OCI-LY7 (cell line): ENCODE results near the gene CD63.

Experiments used
- EZH2phosphoT487 ChIP-seq: fragments of 200-600 bp; sonication (generic); IDR thresholded peaks from 2 replicates; pipeline ENCODE4 v1.6.1; 2018; ENCODE audit warnings: low read depth, borderline replicate concordance, mild to moderate bottlenecking, mixed run types, antibody characterized with exemption, low read length, moderate library complexity, mixed read lengths
- TF ChIP-seq, protein P1 (sequence below): fragments of 200-600 bp; sonication (generic); conservative IDR thresholded peaks from 2 replicates; pipeline ENCODE4 v1.5.1; 2014; ENCODE audit warnings: mild to moderate bottlenecking, antibody characterized with exemption, low read length, moderate library complexity, mixed read lengths

DNA sequence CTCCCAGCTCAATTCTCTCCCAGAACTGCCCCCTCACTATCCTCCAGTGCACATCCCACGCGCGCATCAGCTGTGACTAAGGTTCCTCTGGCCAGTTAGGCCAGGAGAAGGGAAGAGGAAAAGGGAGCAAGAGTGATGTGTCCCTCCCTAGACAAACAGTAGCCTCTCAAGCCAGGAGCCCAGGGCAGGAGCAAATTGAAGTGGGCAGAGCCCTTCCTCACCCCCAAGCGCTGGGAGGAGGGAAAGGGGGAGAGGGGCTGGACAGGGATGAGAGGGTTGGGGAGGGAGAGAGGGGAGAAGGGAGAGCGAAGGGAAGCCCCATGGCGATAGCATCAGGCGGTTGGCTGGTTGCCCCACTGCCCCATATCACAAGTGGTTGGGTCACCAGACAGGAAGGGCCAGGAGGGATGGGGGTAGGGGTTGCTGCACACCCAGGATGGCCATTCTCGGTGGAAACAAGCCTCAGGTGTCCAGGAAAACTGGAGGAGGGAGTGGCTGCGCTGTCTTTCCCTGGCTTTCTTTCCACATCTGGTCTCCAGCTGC is 1.1 kb downstream of the CD63 start:
- TF ChIP-seq, protein P1, sequence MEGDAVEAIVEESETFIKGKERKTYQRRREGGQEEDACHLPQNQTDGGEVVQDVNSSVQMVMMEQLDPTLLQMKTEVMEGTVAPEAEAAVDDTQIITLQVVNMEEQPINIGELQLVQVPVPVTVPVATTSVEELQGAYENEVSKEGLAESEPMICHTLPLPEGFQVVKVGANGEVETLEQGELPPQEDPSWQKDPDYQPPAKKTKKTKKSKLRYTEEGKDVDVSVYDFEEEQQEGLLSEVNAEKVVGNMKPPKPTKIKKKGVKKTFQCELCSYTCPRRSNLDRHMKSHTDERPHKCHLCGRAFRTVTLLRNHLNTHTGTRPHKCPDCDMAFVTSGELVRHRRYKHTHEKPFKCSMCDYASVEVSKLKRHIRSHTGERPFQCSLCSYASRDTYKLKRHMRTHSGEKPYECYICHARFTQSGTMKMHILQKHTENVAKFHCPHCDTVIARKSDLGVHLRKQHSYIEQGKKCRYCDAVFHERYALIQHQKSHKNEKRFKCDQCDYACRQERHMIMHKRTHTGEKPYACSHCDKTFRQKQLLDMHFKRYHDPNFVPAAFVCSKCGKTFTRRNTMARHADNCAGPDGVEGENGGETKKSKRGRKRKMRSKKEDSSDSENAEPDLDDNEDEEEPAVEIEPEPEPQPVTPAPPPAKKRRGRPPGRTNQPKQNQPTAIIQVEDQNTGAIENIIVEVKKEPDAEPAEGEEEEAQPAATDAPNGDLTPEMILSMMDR, result no peak
- TF ChIP-seq EZH2phosphoT487, result no peak
